Fibroblast of peridontal ligament (primary cell): ENCODE measurements around the gene SCN5A.

Source experiments
- DNase-seq: peaks from one replicate; pipeline ENCODE4 v3.0.0-alpha.2; 2010; ENCODE audit errors: extremely low read depth

SCN5A gene

GRCh38 chr3:38601956-38602550 is 47.4 kb downstream of the SCN5A start:
- DNase-seq = no peak

- no peak for DNase-seq
Measured at GRCh38 chr3:38600551-38600950, 48.9 kb downstream of the SCN5A start.

DNA sequence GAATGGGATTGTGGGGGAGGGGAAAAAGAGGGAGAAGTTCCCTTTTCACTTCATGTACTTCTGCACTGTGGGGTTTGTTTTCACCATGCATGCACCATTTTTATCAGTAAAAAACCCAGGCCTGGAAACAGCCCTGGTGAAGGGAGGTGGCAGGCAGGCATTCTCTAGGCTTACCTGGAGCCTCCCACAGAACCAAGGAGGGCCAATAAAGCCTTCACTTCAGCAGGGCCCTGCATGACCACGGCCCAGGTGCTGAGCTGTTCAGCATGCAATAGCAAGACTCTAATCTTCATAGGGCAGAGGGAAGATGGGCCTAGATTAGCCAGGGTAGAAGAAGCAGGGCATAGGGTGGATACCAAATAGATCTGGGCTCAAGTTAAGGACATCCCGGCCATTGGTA is 49.6 kb downstream of the SCN5A start:
- no peak for DNase-seq

GRCh38 chr3:38598791-38599190 is 50.7 kb downstream of the SCN5A start:
- no peak for DNase-seq

- no peak for DNase-seq
Measured at GRCh38 chr3:38597502-38598060, 51.9 kb downstream of the SCN5A start.

- DNase-seq = no peak
Measured at GRCh38 chr3:38595393-38595792, 54.1 kb downstream of the SCN5A start.

- DNase-seq = no peak
Measured at GRCh38 chr3:38590521-38590920, 59.0 kb downstream of the SCN5A start.

DNA sequence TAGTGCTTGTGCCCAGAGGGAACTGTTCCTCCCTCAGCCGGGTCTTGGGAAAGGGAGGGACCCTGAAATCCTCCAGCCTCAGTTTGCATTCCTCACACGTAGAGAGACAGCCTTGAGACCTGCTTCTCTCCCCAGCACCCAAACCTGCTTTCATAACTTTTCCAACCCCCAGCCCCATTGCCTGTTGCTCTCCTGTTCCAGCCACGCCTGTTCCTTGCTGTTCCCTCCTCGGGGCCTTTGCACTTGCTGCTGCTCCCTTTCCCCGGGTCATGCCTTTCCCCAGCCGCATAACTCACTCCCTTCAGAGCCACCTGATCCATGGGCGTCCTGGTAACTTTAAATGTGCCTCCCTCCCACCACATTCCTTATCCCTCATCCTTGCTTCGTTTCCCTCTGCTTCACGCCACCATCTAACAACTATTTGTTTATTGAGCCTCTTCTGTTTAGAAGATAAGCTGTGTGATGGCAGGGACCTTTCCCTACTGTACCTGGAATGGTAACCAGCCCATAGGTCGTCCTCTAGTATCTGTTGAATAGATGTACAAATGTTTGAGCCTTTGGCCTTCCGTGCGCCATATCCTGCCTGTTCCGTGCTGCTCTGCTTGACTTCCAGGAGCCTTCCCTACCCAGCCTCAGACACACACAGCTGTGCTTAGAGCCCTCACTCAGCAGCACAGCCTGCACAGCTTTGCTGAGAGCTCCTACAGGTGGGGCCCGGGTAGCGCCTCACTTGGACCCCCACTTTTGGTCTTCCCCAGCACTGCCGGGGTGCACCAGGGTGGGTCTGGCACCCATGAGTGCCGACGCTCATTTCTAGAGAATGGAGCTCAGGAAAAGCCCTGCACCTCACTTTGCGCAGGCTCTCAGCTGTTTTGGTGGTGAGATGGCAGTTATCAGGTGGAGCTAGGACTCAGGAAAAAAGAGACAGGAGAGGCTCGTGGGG is 60.2 kb downstream of the SCN5A start:
- no peak for DNase-seq

DNA sequence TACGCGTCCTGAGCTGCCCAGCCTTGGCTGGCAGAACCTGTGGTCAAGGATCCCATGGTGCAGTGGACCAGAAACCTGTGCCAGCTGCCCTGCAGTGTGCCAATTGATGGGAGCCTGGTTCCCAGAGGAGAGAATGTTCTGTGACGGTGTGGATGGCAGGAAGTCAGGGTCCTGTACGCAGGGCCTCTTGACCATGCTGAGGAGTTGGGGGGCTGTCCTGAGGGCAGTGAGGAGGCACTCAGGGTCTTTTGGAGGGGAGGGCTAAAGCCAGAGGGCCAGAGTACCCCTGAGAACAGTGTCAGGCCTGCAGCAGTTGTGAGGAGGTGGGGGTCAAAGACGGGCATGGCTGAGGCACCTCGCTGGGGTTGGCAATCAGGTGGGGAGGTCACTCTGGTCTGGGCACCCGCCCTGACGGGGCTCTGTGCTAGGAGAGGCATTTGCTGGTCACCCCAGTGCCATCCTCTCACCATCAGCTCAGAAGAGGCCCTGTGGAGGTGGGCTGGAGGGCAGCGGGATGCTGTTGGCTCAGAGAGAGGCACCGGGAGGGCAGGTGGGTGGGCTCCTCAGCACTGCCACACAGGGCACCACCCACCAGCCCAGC is 61.0 kb downstream of the SCN5A start:
- DNase-seq = no peak

DNA sequence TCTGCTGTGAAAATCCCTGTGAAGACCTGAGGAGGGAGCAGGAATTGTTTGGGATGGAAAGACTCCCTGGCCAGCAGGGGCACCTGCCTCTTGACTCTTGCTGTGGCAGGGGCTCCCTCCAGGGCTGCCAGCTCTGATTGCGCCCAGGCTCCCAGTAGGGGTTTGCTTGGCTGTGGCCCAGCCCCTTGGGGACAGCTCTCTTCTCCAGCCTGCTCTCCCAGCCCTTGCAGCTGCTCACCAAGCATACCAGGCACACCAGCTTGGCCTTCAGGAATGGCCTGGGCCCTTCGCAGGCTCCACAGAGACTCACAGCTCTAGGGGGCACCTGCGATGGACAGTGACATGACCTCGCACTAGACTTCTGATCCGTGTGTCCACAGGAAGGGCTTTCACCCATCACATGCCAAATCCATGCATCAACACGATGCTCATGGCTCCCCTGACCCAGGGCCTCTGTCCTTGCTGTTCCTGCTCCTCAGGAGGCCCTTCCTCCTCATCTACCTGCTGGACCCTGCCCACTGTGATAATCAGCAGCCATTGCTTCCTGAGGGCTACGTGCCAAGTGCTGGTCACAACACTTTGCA is 61.8 kb downstream of the SCN5A start:
- no peak for DNase-seq

DNA sequence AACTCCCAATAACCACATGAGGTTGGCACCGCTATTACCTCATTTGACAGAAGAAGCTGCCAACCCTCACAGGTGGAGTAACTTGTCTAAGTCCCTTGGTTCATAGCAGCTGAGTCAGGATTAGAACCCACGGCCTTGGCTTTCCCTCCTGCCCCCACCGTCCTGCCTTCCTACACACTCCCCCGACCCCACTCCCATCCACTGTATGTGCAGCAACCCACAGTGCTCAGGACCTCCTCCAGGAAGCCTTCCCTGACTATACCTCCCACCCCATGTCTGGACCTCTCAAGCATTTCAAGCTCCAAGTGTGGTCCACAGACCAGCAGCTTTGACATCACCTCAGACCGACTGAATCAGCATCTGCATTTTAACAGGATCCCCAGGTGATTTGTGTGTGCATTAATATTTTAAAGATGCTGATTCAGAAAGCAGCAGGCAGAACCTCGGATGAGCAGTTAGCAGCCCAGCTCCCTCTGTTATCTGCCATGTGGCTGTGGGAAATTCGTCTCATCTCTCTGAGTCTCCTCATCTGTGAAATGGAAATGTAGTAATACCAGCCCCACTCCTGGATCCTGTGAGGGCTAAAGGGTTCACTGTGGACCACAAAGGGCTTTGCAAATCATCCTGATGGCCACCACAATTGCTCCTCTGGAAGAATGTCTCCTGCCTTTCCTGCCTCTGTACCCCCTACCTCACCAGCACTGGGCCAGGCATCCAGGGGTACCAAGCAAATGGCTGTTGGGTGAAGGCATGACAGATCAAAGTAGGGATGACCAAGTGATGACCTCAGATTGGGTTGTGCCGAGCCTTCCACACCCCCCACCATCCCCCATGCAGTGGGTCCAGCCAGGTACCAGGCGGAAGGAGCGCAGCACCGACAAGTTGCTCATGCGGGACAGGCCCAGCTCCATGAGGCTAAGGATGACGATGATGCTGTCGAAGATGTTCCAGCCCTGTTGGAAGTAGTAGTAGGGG is 62.7 kb downstream of the SCN5A start:
- DNase-seq = no peak

DNA sequence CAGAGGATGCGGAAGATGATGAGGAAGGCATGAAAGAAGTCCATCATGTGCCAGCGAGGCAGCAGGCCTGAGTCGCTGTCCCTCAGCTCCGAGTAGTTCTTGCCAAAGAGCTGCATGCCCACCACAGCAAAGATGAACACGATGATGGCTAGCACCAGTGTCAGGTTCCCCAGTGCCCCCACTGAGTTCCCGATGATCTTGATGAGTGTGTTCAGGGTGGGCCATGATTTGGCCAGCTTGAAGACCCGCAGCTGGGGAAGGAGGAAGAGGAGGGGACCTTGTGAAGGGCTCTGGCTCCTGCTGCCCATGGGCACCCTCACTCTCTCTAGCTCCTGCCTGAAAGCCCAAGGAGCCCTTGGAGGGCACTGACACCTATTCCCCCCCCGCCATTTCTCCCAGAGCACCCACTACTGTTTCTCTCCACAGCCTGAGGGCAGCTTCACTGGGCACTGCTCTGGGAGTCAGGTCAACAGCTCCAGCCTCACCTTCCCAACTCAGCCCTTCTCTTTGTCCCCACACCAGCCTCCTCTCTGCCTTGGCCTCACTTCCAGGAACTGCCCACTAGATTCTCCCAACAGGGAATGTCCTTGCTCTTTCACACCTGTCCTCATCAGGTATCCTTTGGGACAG is 63.6 kb downstream of the SCN5A start:
- no peak for DNase-seq

- DNase-seq = no peak
Measured at GRCh38 chr3:38583688-38584087, 65.8 kb downstream of the SCN5A start.

- DNase-seq = no peak
Measured at GRCh38 chr3:38582941-38583645, 66.4 kb downstream of the SCN5A start.

- DNase-seq = no peak
Measured at GRCh38 chr3:38582316-38582715, 67.2 kb downstream of the SCN5A start.

GRCh38 chr3:38581774-38582173 is 67.7 kb downstream of the SCN5A start:
- DNase-seq = no peak

DNA sequence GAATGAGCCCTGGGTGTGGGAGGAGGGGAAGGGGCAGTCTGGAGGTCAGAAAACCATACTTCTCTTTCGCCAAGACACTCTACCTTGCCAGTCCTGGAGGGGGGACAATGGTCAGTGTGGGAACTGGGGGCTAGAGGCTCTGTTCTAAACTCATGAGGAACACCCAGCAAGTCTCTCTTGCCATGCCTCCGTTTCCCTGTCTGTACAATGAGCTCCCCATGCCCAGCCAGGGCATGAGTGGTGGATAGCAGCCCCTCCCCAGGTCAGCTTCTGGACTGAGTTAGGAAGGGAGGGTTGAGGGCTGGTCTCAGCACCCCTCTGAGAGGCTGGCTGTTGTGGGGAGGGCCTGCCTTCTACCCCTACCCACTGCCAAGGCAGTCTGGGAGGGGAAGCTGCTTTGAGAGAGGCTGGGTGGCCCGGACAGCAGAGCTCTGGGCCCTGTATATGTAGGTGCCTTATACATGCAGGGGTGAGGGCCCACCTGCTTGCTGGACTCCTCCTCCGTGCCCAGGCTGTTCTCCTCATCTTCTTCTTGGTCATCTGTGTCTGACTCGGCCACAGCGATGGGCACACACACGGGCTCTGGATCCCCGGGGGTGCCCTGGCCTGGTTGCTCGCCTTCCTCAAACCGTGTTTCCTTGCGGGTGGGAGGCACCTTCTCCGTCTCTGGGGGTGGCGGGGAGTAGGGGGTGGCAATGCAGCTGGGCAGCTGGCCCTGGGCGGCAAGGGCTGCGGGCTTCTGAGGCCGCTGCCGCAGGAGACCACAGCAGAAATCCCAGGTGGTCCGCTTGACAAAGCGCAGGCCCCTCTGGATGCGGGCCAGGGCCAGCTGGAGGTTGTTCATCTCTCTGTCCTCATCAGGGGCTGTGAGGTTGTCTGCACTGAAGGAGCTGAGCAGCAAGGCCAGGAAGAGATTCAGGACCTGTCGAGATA is 68.8 kb downstream of the SCN5A start:
- DNase-seq = no peak

- no peak for DNase-seq
Measured at GRCh38 chr3:38579551-38580449, 69.7 kb downstream of the SCN5A start.
